Measurements from ENCODE around the gene NCK2.

GRCh38 chr2:105785095-105785847 lies 40.6 kb downstream of the NCK2 start:
- TF ChIP-seq CTCF (IDR thresholded peaks at IDR 0.05) (no peak), MYC (IDR thresholded peaks at IDR 0.05; ENCODE audit: borderline replicate concordance, low read length) (no peak), USF2 (IDR thresholded peaks at IDR 0.05) (no peak), HDAC2 (IDR thresholded peaks at IDR 0.05) (no peak), FOSL2 (IDR thresholded peaks at IDR 0.05) (no peak), FOSL2 (CRISPR knock-in tag; IDR thresholded peaks at IDR 0.05) (no peak), CBX2 (IDR thresholded peaks at IDR 0.05; ENCODE audit: borderline replicate concordance, low read depth) (no peak)

All from A549 (cell line).